ENCODE data around the gene MYB. TPM values are rescaled to one million over a fixed set of nuclear protein-coding genes. Genes with fewer than 3 reads are reported as not detected.

MYB gene
- total and polyA plus RNA-seq, 2 of the 8 experiments (the other 6 are each of a cell fraction or from before 2014, with no cell fraction given): 4.0 to 7.6 TPM

DNA sequence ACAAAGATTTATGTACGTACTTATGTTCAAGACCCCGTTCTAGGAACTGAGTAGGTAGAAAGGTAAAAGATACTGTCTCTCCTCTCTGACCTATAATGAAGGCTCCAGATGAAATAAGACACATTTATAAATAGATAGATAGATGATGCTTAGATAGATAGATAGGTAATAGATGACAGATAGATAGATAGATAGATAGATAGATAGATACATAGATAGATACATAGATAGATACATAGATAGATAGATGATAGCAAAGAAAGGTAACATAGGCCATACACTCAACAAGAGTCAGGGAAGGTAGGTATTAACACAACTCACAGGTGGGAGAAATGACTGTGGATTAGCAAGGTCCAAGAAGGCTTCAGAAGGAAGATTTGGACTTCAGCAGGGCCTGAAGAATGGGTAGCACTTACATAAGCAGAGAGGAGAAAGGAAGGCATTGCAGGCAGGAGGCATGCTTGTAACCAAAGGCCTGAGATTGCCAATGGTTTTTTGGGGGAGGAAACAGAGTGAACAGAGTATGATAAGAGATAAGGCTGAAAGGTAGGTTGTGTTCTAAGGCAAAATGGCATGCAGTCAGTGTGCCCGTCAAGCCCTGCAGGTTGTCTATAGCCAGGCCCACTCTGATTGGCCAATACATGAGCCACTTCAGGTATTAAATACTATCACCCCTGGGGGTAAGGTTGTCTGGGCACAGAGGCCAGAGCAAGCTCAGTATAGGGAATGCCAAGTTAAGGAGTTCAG lies 7.7 kb upstream of the MYB start (continued):
- TF ChIP-seq CHD1 (IDR thresholded peaks at IDR 0.05; ENCODE audit: low read depth, low read length) (no peak), SP1 (IDR thresholded peaks at IDR 0.05; ENCODE audit: low read depth, low read length) (no peak), MAX (IDR thresholded peaks at IDR 0.05) (no peak), GTF2F1 (IDR thresholded peaks at IDR 0.05; ENCODE audit: borderline replicate concordance, low read depth, low read length) (no peak), ASH2L (IDR thresholded peaks at IDR 0.05; ENCODE audit: low read length) (no peak), YY1 (IDR thresholded peaks at IDR 0.05; ENCODE audit: low read depth, low read length) (no peak)
- TF ChIP-seq, protein P1, sequence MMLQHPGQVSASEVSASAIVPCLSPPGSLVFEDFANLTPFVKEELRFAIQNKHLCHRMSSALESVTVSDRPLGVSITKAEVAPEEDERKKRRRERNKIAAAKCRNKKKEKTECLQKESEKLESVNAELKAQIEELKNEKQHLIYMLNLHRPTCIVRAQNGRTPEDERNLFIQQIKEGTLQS (IDR thresholded peaks at IDR 0.05; ENCODE audit: insufficient read depth, low read depth, low read length): no peak

Data from H1 (cell line).